GM23248 (cell line): ENCODE data around the gene ESRRB.

Source experiments
- EZH2 ChIP-seq: fragments of 200-600 bp; sonication (generic); IDR thresholded peaks from 2 replicates; pipeline ENCODE4 v1.6.1; 2018; ENCODE audit warnings: antibody characterized with exemption, mild to moderate bottlenecking; ENCODE audit not compliant: insufficient read depth, poor library complexity, severe bottlenecking
- EZH2phosphoT487 ChIP-seq: fragments of 200-600 bp; sonication (generic); IDR thresholded peaks from 2 replicates; pipeline ENCODE4 v1.6.1; 2018; ENCODE audit warnings: antibody characterized with exemption, moderate library complexity, mild to moderate bottlenecking, low read depth; ENCODE audit not compliant: insufficient read depth

DNA sequence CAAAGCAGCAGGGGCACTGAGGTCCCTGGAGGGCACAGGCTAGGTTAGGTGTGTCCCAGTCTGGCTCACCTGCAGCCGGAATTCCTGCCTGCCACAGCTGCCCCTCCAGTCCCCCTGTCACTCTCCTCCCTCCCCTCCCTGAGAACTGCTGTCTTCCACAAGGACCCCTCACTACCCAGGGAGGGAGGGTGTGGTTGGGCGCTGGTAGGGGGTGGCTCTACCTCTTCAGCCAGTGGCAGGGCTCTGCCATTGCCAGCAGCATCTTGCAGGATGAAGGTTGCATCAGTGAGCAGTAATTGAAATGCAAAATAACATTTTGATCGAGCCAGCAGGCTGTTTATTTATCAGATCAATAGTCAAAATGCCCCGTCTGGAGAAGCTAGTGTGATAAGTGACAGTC lies 45.7 kb downstream of the ESRRB start:
- TF ChIP-seq EZH2 = no peak
- TF ChIP-seq EZH2phosphoT487 = no peak
